HG02678 (cell line): Measurements from ENCODE around the gene OR6M1.
A peak's percentile ranks its signal among the peaks of the same experiment; 100 is the strongest.

Experiments used
- ATAC-seq: cut with Tn5 transposase; IDR thresholded peaks from one replicate; pipeline ENCODE4 v1.9.1; 2021; ENCODE audit warnings: mild to moderate bottlenecking, moderate library complexity; ENCODE audit not compliant: unreplicated experiment

Gene OR6M1

GRCh38 chr11:123775715-123776549 is 30.2 kb downstream of the OR6M1 start:
- ATAC-seq, result no peak

GRCh38 chr11:123775289-123775688 is 30.9 kb downstream of the OR6M1 start:
- ATAC-seq, result peak; percentile 47

GRCh38 chr11:123773959-123774358 is 32.2 kb downstream of the OR6M1 start:
- no peak for ATAC-seq

- ATAC-seq, result no peak
These were observed 33.1 kb downstream of the OR6M1 start for GRCh38 chr11:123773026-123773425.

- no peak for ATAC-seq
These were observed 34.5 kb downstream of the OR6M1 start for GRCh38 chr11:123771664-123772063.

- ATAC-seq, result no peak
These were observed 35.4 kb downstream of the OR6M1 start for GRCh38 chr11:123770712-123771111.

- ATAC-seq, result no peak
These were observed 40.5 kb downstream of the OR6M1 start for GRCh38 chr11:123765601-123766000.

GRCh38 chr11:123762422-123762821 is 43.7 kb downstream of the OR6M1 start:
- no peak for ATAC-seq

GRCh38 chr11:123760894-123761293 is 45.3 kb downstream of the OR6M1 start:
- ATAC-seq, result no peak

- no peak for ATAC-seq
These were observed 48.2 kb downstream of the OR6M1 start for GRCh38 chr11:123757976-123758375.

GRCh38 chr11:123755813-123756212 is 50.3 kb downstream of the OR6M1 start:
- ATAC-seq, result no peak
